Smooth muscle cell (in vitro differentiated cells): ENCODE measurements around the gene TSPAN10. TPM values are rescaled to one million over a fixed set of nuclear protein-coding genes. Genes with fewer than 3 reads are reported as not detected.

Experiments used
- DNase-seq: peaks from one replicate; lab custom pipeline; 2025; ENCODE audit not compliant: unreplicated experiment; lab: John Stamatoyannopoulos, UW
- H2AFZ ChIP-seq: fragments of 200-600 bp; sonication (generic); 2 replicates; pipeline ENCODE4 v1.6.0; 2016; ENCODE audit warnings: antibody characterized with exemption, low read depth, mild to moderate bottlenecking
- H3F3A ChIP-seq: fragments of 200-600 bp; sonication (generic); 2 replicates; pipeline ENCODE4 v1.6.0; 2017; ENCODE audit warnings: antibody characterized with exemption, low read depth
- H3K27ac ChIP-seq: fragments of 200-600 bp; sonication (generic); 2 replicates; pipeline ENCODE4 v1.5.1; 2016; ENCODE audit warnings: low read depth, mild to moderate bottlenecking
- H3K27me3 ChIP-seq: fragments of 200-600 bp; sonication (generic); 2 replicates; pipeline ENCODE4 v1.6.1; 2016; ENCODE audit warnings: low read depth, mild to moderate bottlenecking
- H3K36me3 ChIP-seq: fragments of 200-600 bp; sonication (generic); 2 replicates; pipeline ENCODE4 v1.5.1; 2016; ENCODE audit warnings: low read depth
- H3K4me1 ChIP-seq: fragments of 200-600 bp; sonication (generic); 2 replicates; pipeline ENCODE4 v1.5.1; 2016; ENCODE audit warnings: low read depth
- H3K4me2 ChIP-seq: fragments of 200-600 bp; sonication (generic); 2 replicates; pipeline ENCODE4 v1.6.0; 2016; ENCODE audit warnings: mild to moderate bottlenecking
- H3K4me3 ChIP-seq: fragments of 200-600 bp; sonication (generic); 2 replicates; pipeline ENCODE4 v1.5.1; 2016; ENCODE audit warnings: mild to moderate bottlenecking
- H3K79me2 ChIP-seq: fragments of 200-600 bp; sonication (generic); 2 replicates; pipeline ENCODE4 v1.6.0; 2016; ENCODE audit warnings: low read depth, mild to moderate bottlenecking
- H3K9ac ChIP-seq: fragments of 200-600 bp; sonication (generic); 2 replicates; pipeline ENCODE4 v1.6.0; 2016; ENCODE audit warnings: low read depth
- H3K9me3 ChIP-seq: fragments of 200-600 bp; sonication (generic); replicated peaks from 2 replicates; pipeline ENCODE4 v1.5.1; 2016; ENCODE audit warnings: low read depth
- H4K20me1 ChIP-seq: fragments of 200-600 bp; sonication (generic); 2 replicates; pipeline ENCODE4 v1.6.0; 2016; ENCODE audit warnings: low read depth
- WGBS: methylation state at CpG from one replicate; pipeline ENCODE4 v1.1.7; 2016; ENCODE audit warnings: low lambda C conversion rate; 5-methylcytosine and 5-hydroxymethylcytosine counted together
- polyA plus RNA-seq: library from polyadenylated mRNA; unstranded; fragments of >200 nt; fragmentation: Nextera tagmentation; extraction: Ambion mirVana; gene quantifications from 2 replicates; pipeline ENCODE4 v1.2.1, GENCODE V29; 2016
- total RNA-seq: library from RNA; depleted of rRNA; stranded (reverse); fragments of >200 nt; gene quantifications from 2 replicates; pipeline ENCODE4 v1.2.3, GENCODE V29; 2014
- TF ChIP-seq, protein P1 (sequence below): fragments of 200-600 bp; sonication (generic); IDR thresholded peaks from 2 replicates; pipeline ENCODE4 v1.5.1; 2017; ENCODE audit warnings: borderline replicate concordance, mild to moderate bottlenecking, antibody characterized with exemption; ENCODE audit not compliant: insufficient read depth, poor library complexity, severe bottlenecking

The TSPAN10 gene
- total and polyA plus RNA-seq, 2 experiments from 2014 or later, result 0.67 to 1.2 TPM

GRCh38 chr17:81621494-81622130, 15.4 kb upstream of the TSPAN10 start:
- TF ChIP-seq, protein P1, sequence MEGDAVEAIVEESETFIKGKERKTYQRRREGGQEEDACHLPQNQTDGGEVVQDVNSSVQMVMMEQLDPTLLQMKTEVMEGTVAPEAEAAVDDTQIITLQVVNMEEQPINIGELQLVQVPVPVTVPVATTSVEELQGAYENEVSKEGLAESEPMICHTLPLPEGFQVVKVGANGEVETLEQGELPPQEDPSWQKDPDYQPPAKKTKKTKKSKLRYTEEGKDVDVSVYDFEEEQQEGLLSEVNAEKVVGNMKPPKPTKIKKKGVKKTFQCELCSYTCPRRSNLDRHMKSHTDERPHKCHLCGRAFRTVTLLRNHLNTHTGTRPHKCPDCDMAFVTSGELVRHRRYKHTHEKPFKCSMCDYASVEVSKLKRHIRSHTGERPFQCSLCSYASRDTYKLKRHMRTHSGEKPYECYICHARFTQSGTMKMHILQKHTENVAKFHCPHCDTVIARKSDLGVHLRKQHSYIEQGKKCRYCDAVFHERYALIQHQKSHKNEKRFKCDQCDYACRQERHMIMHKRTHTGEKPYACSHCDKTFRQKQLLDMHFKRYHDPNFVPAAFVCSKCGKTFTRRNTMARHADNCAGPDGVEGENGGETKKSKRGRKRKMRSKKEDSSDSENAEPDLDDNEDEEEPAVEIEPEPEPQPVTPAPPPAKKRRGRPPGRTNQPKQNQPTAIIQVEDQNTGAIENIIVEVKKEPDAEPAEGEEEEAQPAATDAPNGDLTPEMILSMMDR, result no peak
- no peaks in the 10 kb centered on the region for H3F3A ChIP-seq
- H3K36me3 ChIP-seq, result peaks cover 19% of the 10 kb centered on the region
- H3K79me2 ChIP-seq, result peaks cover 75% of the 10 kb centered on the region
- no peaks in the 10 kb centered on the region for H3K9me3 ChIP-seq
- H2AFZ ChIP-seq, result no peak overlapping the region
- H3K27me3 ChIP-seq, result no peaks in the 10 kb centered on the region
- H3K4me1 ChIP-seq, result no peaks in the 10 kb centered on the region
- WGBS, result 97% methylated on average over 11 of the region's 11 CpGs
- DNase-seq, result no peak
- H3K9ac ChIP-seq, result no peak overlapping the region
- no peak overlapping the region for H3K4me3 ChIP-seq
- no peak overlapping the region for H3K4me2 ChIP-seq
- no peak overlapping the region for H3K27ac ChIP-seq
- peaks cover 72% of the 10 kb centered on the region for H4K20me1 ChIP-seq

GRCh38 chr17:81630274-81630673, 6.7 kb upstream of the TSPAN10 start:
- no peak for DNase-seq
- Histone ChIP-seq H3K9ac (no peak overlapping the region), H3K27ac (no peak overlapping the region), H2AFZ (no peak overlapping the region), H3K4me1 (peaks cover under 1% of the 10 kb centered on the region), H3K9me3 (no peaks in the 10 kb centered on the region), H4K20me1 (peaks cover 67% of the 10 kb centered on the region), H3K4me2 (no peak overlapping the region), H3K79me2 (peaks cover 80% of the 10 kb centered on the region), H3K36me3 (peaks cover 3% of the 10 kb centered on the region), H3F3A (no peaks in the 10 kb centered on the region), H3K27me3 (no peaks in the 10 kb centered on the region), H3K4me3 (no peak overlapping the region)
- WGBS, result 94% methylated on average over 8 of the region's 8 CpGs
- TF ChIP-seq, protein P1, result no peak

DNA sequence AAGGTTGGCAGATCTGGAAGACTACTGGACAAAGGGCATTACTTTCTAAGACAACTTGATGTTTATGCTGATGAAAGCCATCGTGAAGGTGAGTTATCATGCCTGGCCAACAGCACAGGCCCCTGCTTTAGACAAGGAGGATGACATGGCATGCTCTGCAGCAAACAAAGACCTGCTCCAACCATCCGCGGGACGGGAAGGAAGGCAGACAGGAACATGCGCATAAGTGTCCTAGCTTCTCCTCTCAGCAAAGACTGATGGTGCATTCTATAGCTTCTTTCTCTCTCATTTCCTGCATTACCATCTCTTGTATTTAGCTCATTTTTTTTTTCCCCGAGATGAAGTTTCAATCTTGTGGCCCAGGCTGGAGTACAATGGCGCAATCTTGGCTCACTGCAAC, 5.5 kb upstream of the TSPAN10 start:
- H3K27ac ChIP-seq, result no peak overlapping the region
- H3K9me3 ChIP-seq, result no peaks in the 10 kb centered on the region
- no peaks in the 10 kb centered on the region for H3K27me3 ChIP-seq
- 95% methylated on average over 7 of the region's 7 CpGs for WGBS
- TF ChIP-seq, protein P1, result no peak
- no peak overlapping the region for H3K4me3 ChIP-seq
- peaks cover 82% of the 10 kb centered on the region for H3K79me2 ChIP-seq
- peaks cover 10% of the 10 kb centered on the region for H3K4me1 ChIP-seq
- H4K20me1 ChIP-seq, result peaks cover 73% of the 10 kb centered on the region
- H3K4me2 ChIP-seq, result no peak overlapping the region
- no peak for DNase-seq
- no peak overlapping the region for H2AFZ ChIP-seq
- H3K9ac ChIP-seq, result no peak overlapping the region
- peaks cover 3% of the 10 kb centered on the region for H3K36me3 ChIP-seq
- H3F3A ChIP-seq, result peaks cover 4% of the 10 kb centered on the region

DNA sequence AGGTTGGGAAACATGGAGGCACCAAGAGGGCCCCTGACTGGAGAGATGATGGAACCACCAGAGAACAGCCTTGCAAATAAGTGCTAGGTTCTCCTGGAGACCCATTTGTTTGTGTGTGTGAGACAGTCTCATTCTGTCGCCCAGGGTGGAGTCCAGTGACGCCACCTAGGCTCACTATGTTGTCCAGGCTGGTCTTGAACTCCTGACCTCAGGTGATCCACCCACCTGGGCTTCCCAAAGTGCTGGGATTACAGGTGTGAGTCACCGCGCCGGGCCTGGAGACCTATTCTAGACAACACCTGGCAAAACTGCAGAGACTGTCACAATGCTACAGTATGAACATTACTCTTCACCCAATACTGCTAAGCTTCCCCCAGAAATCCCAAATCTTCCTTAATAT, 1.6 kb upstream of the TSPAN10 start:
- DNase-seq, result no peak
- Histone ChIP-seq H3F3A (peaks cover 4% of the 10 kb centered on the region), H3K27ac (peak overlapping the region; percentile 91), H3K9me3 (no peaks in the 10 kb centered on the region), H3K79me2 (peaks cover 62% of the 10 kb centered on the region), H3K4me2 (peak overlapping the region; percentile 89), H3K9ac (peak overlapping the region; percentile 93), H3K4me3 (peak overlapping the region; percentile 72), H3K27me3 (no peaks in the 10 kb centered on the region), H2AFZ (no peak overlapping the region), H3K4me1 (peaks cover 10% of the 10 kb centered on the region), H3K36me3 (no peaks in the 10 kb centered on the region), H4K20me1 (peaks cover 62% of the 10 kb centered on the region)
- TF ChIP-seq, protein P1, result no peak
- WGBS, result 76% methylated on average over 5 of the region's 5 CpGs
